HepG2 (cell line): ENCODE data around the gene TPO. TPM values are rescaled to one million over a fixed set of nuclear protein-coding genes. Genes with fewer than 3 reads are reported as not detected.

Experiments
- JDP2 ChIP-seq: sonication (generic); formaldehyde crosslinking; IDR thresholded peaks from 2 replicates; pipeline ENCODE4 v1.8.1; 2022; ENCODE audit warnings: missing genetic modification reagents, borderline replicate concordance
- NCOA1 ChIP-seq: sonication (generic); formaldehyde crosslinking; IDR thresholded peaks from 2 replicates; pipeline ENCODE4 v1.9.0; 2021; ENCODE audit warnings: missing genetic modification reagents
- REPIN1 ChIP-seq: sonication (generic); formaldehyde crosslinking; IDR thresholded peaks from 2 replicates; pipeline ENCODE4 v1.8.0; 2022; ENCODE audit warnings: missing genetic modification reagents, low read depth, mild to moderate bottlenecking, borderline replicate concordance
- ZNF672 ChIP-seq: sonication (generic); formaldehyde crosslinking; IDR thresholded peaks from 2 replicates; pipeline ENCODE4 v1.8.1; 2022; ENCODE audit warnings: missing genetic modification reagents
- polyA plus RNA-seq, 8 experiments: library from polyadenylated mRNA; depleted of rRNA in 3 of 8; stranded (reverse) in 7 of 8; unstranded in 1 of 8; fragments of >200 nt; fragmentation: Illumina TruSeq in 4 of 8; extraction: Trizol in 4 of 8; gene quantifications; 2 replicates each; pipeline versions ENCODE4 v1.2.1 to v1.2.3, GENCODE V29; 2011 to 2016; ENCODE audit warnings: low read depth in 4 of 8, missing spikeins in 1 of 8, mixed read lengths in 1 of 8; ENCODE audit not compliant: insufficient read depth in 1 of 8
- total RNA-seq, 5 experiments: library from RNA; depleted of rRNA; stranded (reverse); fragments of >200 nt; fragmentation: Illumina TruSeq; extraction: Trizol; gene quantifications; 2 replicates each; pipeline ENCODE4 v1.2.3, GENCODE V29; 2016; ENCODE audit warnings: low read depth in 1 of 5
- TF ChIP-seq, protein P1 (sequence below): sonication (generic); formaldehyde crosslinking; IDR thresholded peaks from 2 replicates; pipeline ENCODE4 v1.4.0; 2020; ENCODE audit warnings: mild to moderate bottlenecking, missing genetic modification reagents, borderline replicate concordance
- TF ChIP-seq, protein P2 (sequence below): sonication (generic); formaldehyde crosslinking; conservative IDR thresholded peaks from 2 replicates; pipeline ENCODE4 v1.4.0; 2020; ENCODE audit warnings: missing genetic modification reagents
- TF ChIP-seq, protein P3 (sequence below): sonication (generic); formaldehyde crosslinking; IDR thresholded peaks from 2 replicates; pipeline ENCODE4 v1.8.1; 2023; ENCODE audit warnings: mild to moderate bottlenecking, moderate library complexity, missing genetic modification reagents

TPO gene
- total and polyA plus RNA-seq, 2 of the 13 experiments (the other 11 are each of a cell fraction or from before 2014, with no cell fraction given): not detected

GRCh38 chr2:1493431-1494126 is 80.3 kb downstream of the TPO start (continued):
- TF ChIP-seq, protein P1, sequence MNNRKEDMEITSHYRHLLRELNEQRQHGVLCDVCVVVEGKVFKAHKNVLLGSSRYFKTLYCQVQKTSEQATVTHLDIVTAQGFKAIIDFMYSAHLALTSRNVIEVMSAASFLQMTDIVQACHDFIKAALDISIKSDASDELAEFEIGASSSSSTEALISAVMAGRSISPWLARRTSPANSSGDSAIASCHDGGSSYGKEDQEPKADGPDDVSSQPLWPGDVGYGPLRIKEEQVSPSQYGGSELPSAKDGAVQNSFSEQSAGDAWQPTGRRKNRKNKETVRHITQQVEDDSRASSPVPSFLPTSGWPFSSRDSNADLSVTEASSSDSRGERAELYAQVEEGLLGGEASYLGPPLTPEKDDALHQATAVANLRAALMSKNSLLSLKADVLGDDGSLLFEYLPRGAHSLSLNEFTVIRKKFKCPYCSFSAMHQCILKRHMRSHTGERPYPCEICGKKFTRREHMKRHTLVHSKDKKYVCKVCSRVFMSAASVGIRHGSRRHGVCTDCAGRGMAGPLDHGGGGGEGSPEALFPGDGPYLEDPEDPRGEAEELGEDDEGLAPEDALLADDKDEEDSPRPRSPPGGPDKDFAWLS: no peak
- no peak for TF ChIP-seq REPIN1
- no peak for TF ChIP-seq ZNF672 (CRISPR knock-in tag)
- no peak for TF ChIP-seq NCOA1 (CRISPR knock-in tag)
- TF ChIP-seq, protein P2, sequence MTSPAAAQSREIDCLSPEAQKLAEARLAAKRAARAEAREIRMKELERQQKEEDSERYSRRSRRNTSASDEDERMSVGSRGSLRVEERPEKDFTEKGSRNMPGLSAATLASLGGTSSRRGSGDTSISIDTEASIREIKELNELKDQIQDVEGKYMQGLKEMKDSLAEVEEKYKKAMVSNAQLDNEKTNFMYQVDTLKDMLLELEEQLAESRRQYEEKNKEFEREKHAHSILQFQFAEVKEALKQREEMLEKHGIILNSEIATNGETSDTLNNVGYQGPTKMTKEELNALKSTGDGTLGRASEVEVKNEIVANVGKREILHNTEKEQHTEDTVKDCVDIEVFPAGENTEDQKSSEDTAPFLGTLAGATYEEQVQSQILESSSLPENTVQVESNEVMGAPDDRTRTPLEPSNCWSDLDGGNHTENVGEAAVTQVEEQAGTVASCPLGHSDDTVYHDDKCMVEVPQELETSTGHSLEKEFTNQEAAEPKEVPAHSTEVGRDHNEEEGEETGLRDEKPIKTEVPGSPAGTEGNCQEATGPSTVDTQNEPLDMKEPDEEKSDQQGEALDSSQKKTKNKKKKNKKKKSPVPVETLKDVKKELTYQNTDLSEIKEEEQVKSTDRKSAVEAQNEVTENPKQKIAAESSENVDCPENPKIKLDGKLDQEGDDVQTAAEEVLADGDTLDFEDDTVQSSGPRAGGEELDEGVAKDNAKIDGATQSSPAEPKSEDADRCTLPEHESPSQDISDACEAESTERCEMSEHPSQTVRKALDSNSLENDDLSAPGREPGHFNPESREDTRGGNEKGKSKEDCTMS (CRISPR knock-in tag): no peak
- TF ChIP-seq, protein P3, sequence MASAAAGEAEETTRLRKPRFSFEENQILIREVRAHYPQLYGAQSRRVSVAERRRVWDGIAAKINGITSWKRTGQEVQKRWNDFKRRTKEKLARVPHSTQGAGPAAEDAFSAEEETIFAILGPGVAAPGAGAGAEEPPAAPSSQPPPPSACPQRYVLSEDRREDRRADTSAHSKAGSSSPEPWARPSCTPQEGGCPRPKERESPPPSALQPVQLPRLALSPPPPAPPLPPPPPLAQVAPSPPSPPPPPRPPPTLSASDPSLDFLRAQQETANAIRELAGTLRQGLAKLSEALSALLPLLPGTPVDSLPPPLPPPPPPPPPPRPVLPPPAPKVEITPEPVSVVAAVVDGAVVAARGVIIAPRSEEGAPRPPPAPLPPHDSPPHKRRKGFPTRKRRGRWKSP (CRISPR knock-in tag): no peak
- no peak for TF ChIP-seq JDP2 (CRISPR knock-in tag)
